LNCaP clone FGC (cell line): Measurements from ENCODE around the gene NDUFV1.

ENCODE experiments used
- DNase-seq: peaks from one replicate; pipeline ENCODE4 v3.0.0-alpha.2; 2011; ENCODE audit warnings: low read depth
- H3K4me3 ChIP-seq: 2 replicates; pipeline ENCODE4 v1.5.1; 2011; ENCODE audit warnings: mild to moderate bottlenecking, low read depth, low read length, control low read depth
- TF ChIP-seq, protein P1 (sequence below): IDR thresholded peaks from 2 replicates; pipeline ENCODE4 v1.5.1; 2012; ENCODE audit warnings: mild to moderate bottlenecking; ENCODE audit not compliant: control insufficient read depth, insufficient read depth; ENCODE audit errors: extremely low read depth

The NDUFV1 gene

DNA sequence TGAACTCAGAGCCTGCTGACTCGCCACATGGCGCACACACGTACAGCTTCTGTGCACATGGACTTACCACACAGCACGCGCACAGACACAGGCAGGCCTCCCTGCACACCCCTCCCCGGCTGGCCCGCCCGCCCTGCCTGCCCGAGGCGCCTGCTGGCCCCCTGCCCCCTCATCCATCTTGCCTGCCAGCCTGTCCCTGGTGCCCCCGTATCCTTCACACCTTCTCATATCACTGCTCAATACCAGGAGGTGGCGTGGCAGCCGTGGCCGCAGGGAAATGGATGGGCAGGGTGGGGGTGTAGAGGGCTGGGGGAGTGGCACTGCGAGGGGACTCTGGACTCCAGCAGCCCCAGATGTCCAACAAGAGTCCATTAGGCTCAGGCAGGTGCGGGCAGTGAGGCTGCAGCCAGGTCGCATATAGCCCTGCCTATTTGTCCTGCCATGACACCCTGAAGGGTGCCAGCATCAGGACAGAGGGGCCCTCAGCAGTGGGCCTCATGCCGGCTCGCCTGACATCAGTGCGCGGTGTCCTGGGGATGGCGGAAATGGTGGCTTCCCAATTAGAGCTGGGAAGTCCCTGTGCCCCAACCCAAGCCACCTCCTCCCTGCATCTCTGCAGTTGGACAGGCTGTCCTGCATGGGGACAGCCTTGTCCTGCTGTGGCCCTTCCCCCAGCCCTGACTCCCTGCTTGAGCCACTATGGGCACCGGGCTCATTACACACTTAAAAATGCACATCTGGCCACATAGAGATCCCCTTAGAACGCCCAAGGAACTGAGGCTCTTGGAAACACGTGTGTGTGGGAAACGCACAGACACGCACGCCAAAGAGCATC, 34.8 kb downstream of the NDUFV1 start:
- TF ChIP-seq, protein P1, sequence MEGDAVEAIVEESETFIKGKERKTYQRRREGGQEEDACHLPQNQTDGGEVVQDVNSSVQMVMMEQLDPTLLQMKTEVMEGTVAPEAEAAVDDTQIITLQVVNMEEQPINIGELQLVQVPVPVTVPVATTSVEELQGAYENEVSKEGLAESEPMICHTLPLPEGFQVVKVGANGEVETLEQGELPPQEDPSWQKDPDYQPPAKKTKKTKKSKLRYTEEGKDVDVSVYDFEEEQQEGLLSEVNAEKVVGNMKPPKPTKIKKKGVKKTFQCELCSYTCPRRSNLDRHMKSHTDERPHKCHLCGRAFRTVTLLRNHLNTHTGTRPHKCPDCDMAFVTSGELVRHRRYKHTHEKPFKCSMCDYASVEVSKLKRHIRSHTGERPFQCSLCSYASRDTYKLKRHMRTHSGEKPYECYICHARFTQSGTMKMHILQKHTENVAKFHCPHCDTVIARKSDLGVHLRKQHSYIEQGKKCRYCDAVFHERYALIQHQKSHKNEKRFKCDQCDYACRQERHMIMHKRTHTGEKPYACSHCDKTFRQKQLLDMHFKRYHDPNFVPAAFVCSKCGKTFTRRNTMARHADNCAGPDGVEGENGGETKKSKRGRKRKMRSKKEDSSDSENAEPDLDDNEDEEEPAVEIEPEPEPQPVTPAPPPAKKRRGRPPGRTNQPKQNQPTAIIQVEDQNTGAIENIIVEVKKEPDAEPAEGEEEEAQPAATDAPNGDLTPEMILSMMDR: no peak
- no peak for DNase-seq
- H3K4me3 ChIP-seq: no peak overlapping the region

DNA sequence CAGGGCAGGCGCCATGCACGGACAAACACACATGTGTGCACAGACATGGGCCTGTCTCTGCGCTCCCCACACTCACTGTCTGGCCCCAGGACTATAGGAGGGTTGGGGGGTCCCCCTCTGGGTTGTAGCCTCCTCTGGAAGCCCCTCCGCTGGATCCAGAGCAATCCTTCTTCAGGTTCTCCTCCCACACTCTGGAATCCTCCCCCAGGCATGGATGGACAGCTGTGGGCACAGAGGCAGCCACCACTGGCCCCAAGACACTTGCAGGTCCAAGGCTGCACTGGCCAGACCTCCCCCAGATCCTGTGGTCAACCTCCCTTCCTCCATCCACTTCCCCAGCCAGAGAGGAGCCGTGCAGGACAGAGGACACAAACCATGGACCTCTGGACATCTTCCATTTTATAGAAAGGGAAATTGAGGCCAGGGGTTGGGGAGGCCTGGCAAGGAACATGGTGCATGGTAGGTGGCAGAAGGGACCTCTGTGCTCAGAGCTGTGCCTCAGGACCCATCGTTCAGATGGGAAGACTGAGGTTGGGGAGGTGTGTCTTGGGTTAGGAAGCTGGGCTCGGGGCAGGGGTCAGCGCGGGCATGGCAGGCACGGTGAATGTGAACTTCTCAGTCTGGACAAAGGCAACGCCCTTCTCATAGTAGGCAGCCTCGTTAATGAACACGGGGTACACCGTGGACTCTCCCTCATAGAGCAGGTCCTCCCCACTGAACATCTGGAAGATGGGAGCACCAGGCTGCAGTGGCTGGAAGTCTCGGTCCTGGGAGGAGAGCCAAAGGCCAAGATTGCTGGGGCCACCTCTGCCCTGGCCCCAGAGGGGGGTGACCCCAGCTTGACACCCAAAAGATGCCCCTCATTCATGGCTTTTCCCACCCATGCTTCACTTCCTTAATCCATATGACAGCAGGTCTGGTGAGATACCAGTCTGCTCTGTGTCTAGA, 35.7 kb downstream of the NDUFV1 start:
- DNase-seq: no peak
- no peak overlapping the region for H3K4me3 ChIP-seq

DNA sequence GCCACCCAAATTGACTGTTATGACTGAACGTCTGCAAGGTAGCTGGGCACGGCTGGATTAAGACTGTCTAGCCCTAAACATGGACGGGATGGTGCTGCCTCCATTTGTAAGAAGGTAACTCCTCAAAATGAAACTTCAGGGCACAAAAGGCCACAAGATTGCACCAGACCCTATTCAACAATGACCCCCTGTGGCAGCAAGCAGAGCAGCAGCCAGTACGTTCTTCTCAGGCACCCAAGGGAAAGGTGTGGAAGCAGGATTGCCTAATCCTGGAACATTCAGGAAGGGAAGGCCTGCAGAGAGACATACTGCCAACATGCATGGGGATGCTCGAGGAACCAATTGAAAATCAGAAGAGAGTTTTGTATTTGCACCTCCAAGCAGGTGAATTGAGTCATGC, 37.3 kb downstream of the NDUFV1 start:
- TF ChIP-seq, protein P1: peak; percentile 29
- H3K4me3 ChIP-seq: no peak overlapping the region
- no peak for DNase-seq

More for the DNA sequence above, 35.7 kb downstream of the NDUFV1 start:
- TF ChIP-seq, protein P1: no peak

DNA sequence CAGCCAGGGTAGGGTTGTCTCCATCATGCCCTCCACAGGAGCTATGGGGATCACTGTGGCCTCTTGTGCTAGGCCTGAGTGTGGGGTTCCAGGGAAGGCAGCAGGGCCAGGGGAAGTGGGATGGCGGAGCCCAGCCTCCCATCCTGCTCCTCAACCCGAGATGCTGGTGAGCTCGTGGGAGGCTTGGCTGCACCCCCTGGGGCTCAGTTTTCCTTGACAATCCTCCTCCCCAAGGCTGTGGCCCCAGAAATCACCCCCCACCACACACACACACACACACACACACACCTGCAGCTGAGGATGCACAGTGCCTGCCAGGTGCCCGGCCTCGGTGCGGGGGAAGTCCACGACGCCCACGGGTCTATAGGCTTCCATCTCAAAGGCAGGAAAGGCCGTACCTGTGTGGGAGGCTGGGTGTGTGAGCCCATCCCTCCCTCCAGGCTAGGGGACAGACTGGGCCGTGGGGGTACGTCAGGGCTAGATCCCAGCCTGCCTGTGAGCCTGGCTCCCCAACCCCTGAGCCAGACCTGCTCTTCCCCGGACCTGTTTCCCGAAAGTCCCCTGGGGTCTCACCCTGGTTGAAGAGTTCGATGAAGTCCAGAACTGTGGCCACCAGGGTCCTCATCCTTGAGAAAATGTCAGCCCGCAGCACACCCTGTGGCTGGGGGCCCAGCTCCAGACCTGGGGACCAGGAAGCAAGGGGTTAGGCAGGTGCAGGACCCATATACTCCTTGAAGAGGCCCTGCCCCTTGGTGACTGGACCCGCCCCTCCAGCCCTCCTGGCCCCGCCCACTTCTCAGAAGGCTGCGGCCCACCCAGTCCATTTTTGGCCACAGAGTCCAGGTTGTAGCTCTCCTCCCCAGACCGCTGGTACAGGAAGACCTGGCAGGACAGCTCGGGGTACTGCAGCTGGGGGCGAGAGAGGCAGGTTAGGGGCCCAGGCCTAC, 38.0 kb downstream of the NDUFV1 start:
- TF ChIP-seq, protein P1: no peak
- DNase-seq: no peak

DNA sequence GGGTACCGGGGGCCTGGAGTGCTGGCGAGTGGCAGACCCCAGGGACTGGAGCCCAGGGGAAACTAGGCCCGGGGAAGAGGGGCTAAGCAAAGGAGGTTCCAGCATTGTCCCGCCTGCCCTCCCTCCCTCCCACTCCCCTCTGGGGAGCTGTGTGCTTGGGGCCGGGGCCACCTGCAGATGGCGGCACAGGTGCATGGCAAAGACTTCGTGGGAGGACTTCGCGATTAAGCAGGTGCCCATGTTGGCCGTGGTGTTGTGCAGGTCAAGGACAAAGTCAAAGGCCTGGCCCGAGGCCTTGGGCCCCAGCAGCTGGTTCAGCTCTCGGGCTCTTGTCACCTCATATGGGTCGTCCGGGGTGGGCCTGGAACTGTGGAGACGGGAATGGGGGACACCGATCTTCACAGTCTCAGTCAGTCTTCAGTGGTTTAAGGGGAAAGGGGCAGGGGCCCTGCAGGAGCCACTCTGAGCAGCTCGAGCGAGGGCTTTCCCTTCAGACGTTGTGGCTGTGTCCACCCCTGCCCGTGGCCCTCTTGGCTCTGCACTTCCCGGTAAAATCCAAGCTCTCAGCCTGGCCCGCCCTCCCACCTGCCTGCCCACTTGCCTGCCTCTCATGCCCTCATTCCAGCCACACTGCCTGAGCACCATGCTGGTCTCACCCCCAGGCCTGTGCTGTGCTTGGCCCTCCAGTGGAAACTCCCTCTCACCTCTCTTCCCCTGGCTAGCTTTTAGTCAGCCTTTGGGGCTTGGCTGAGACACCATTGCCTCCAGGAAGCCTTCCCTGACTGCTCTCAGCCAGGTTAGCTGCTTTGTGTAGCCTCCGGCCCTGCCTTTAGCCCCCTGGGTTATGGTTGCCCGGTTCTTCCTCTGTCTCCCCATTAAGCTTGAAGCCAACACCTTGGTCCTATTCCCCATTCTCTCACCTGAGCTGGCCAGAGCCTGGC, 39.1 kb downstream of the NDUFV1 start:
- TF ChIP-seq, protein P1: 0 out of 2 replicates have a peak, but pooled peaks have one; percentile 14
- no peak overlapping the region for H3K4me3 ChIP-seq
- no peak for DNase-seq

More for the DNA sequence above, 38.0 kb downstream of the NDUFV1 start:
- no peak overlapping the region for H3K4me3 ChIP-seq
